Measurements from ENCODE around the gene HOXA7.

DNA sequence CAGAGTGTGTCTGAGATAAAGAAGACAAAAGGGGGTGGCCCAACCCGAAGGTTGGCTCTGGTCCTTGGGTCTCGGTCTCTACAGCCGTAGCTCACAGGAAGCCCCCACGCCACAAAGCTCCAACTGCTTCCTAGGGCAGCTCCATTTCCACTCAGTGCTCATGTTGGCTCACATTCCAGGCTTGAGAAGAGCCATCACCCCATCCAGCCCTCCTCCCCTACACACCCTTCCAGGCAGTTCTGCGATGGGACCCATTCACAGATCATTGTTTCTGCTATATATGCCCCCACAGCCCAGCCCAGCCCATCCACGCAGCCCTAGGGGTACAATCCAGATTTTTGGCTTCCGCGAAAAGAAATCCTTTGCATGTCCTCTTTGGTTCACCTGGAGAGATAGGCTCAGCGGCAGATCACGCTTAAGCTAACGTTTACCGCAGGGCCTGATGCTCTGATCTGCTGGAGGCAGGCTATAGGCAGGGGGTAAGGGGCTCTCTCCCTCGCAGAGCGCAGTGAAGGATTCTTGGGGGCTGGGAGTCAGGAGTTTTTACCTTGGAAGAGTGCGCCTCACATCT lies 34.8 kb upstream of the HOXA7 start:
- TF ChIP-seq, protein P1, sequence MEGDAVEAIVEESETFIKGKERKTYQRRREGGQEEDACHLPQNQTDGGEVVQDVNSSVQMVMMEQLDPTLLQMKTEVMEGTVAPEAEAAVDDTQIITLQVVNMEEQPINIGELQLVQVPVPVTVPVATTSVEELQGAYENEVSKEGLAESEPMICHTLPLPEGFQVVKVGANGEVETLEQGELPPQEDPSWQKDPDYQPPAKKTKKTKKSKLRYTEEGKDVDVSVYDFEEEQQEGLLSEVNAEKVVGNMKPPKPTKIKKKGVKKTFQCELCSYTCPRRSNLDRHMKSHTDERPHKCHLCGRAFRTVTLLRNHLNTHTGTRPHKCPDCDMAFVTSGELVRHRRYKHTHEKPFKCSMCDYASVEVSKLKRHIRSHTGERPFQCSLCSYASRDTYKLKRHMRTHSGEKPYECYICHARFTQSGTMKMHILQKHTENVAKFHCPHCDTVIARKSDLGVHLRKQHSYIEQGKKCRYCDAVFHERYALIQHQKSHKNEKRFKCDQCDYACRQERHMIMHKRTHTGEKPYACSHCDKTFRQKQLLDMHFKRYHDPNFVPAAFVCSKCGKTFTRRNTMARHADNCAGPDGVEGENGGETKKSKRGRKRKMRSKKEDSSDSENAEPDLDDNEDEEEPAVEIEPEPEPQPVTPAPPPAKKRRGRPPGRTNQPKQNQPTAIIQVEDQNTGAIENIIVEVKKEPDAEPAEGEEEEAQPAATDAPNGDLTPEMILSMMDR (IDR thresholded peaks at IDR 0.05), result no peak
- TF ChIP-seq SMC3 (IDR thresholded peaks at IDR 0.05; ENCODE audit: low read depth, low read length) (no peak), EP300 (IDR thresholded peaks at IDR 0.05; ENCODE audit: borderline replicate concordance in 1 of 2, low read depth in 1 of 2, low read length in 1 of 2) (no peak), GATA2 (CRISPR knock-in tag; IDR thresholded peaks at IDR 0.05) (no peak), POLR2AphosphoS5 (IDR thresholded peaks at IDR 0.05; ENCODE audit: low read depth, low read length) (no peak), RCOR1 (IDR thresholded peaks at IDR 0.05; ENCODE audit: low read length) (no peak), NRF1 (IDR thresholded peaks at IDR 0.05; ENCODE audit: low read depth, low read length) (no peak), SIN3A (IDR thresholded peaks at IDR 0.05; ENCODE audit: borderline replicate concordance, low read depth, low read length) (no peak), JUND (IDR thresholded peaks at IDR 0.05) (no peak)
- TF ChIP-seq, protein P2, sequence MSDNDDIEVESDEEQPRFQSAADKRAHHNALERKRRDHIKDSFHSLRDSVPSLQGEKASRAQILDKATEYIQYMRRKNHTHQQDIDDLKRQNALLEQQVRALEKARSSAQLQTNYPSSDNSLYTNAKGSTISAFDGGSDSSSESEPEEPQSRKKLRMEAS (IDR thresholded peaks at IDR 0.05; ENCODE audit: low read depth), result no peak

Measured in SK-N-SH (cell line).